GM23248 (cell line): ENCODE measurements around the gene AKR1C1. TPM values are rescaled to one million over a fixed set of nuclear protein-coding genes. Genes with fewer than 3 reads are reported as not detected.
A peak's percentile ranks its signal among the peaks of the same experiment; 100 is the strongest.
"Not testable (repeated sequence)": the region's sequence is repeated elsewhere in the genome, so short reads cannot be mapped to it uniquely, and the experiment has no call there.

Experiments used
- DNase-seq: peaks from one replicate; pipeline ENCODE4 v3.0.0-alpha.2; 2015
- H2AFZ ChIP-seq: fragments of 200-600 bp; sonication (generic); 2 replicates; pipeline ENCODE4 v1.6.1; 2016; ENCODE audit warnings: antibody characterized with exemption
- H3F3A ChIP-seq: fragments of 200-600 bp; sonication (generic); 2 replicates; pipeline ENCODE4 v1.6.1; 2016; ENCODE audit warnings: mild to moderate bottlenecking, antibody characterized with exemption, mixed run types; ENCODE audit not compliant: insufficient read depth
- H3K27ac ChIP-seq: fragments of 200-600 bp; sonication (generic); 2 replicates; pipeline ENCODE4 v1.5.1; 2016; ENCODE audit warnings: mild to moderate bottlenecking
- H3K27me3 ChIP-seq: fragments of 200-600 bp; sonication (generic); replicated peaks from 2 replicates; pipeline ENCODE4 v1.6.1; 2016; ENCODE audit warnings: mild to moderate bottlenecking; ENCODE audit not compliant: insufficient read depth
- H3K36me3 ChIP-seq: fragments of 200-600 bp; sonication (generic); 2 replicates; pipeline ENCODE4 v1.6.1; 2016; ENCODE audit warnings: low read depth, mild to moderate bottlenecking
- H3K4me1 ChIP-seq: fragments of 200-600 bp; sonication (generic); 2 replicates; pipeline ENCODE4 v1.6.1; 2016; ENCODE audit warnings: mild to moderate bottlenecking; ENCODE audit not compliant: insufficient read depth
- H3K4me2 ChIP-seq: fragments of 200-600 bp; sonication (generic); one replicate; pipeline ENCODE4 v1.6.1; 2016; ENCODE audit warnings: mild to moderate bottlenecking; ENCODE audit not compliant: unreplicated experiment
- H3K4me3 ChIP-seq: fragments of 200-600 bp; sonication (generic); 2 replicates; pipeline ENCODE4 v1.5.1; 2016; ENCODE audit warnings: mild to moderate bottlenecking
- H3K79me2 ChIP-seq: fragments of 200-600 bp; sonication (generic); 2 replicates; pipeline ENCODE4 v1.6.1; 2016; ENCODE audit warnings: mild to moderate bottlenecking; ENCODE audit not compliant: insufficient read depth
- H3K9ac ChIP-seq: fragments of 200-600 bp; sonication (generic); 2 replicates; pipeline ENCODE4 v1.6.1; 2016; ENCODE audit warnings: mild to moderate bottlenecking
- H3K9me2 ChIP-seq: fragments of 200-600 bp; sonication (generic); 2 replicates; pipeline ENCODE4 v1.6.1; 2016; ENCODE audit warnings: mixed run types, mild to moderate bottlenecking, moderate library complexity; ENCODE audit not compliant: insufficient read depth
- H3K9me3 ChIP-seq: fragments of 200-600 bp; sonication (generic); one replicate; pipeline ENCODE4 v1.6.1; 2017; ENCODE audit warnings: low read depth
- H4K20me1 ChIP-seq: fragments of 200-600 bp; sonication (generic); 2 replicates; pipeline ENCODE4 v1.6.0; 2016; ENCODE audit not compliant: insufficient read depth
- EZH2 ChIP-seq: fragments of 200-600 bp; sonication (generic); IDR thresholded peaks from 2 replicates; pipeline ENCODE4 v1.6.1; 2018; ENCODE audit warnings: antibody characterized with exemption, mild to moderate bottlenecking; ENCODE audit not compliant: insufficient read depth, poor library complexity, severe bottlenecking
- EZH2phosphoT487 ChIP-seq: fragments of 200-600 bp; sonication (generic); IDR thresholded peaks from 2 replicates; pipeline ENCODE4 v1.6.1; 2018; ENCODE audit warnings: antibody characterized with exemption, moderate library complexity, mild to moderate bottlenecking, low read depth; ENCODE audit not compliant: insufficient read depth
- WGBS, 2 experiments: methylation state at CpG; one replicate each; pipeline ENCODE4 v1.1.6; 2015 to 2017; ENCODE audit warnings: low lambda C conversion rate in 2 of 2, low coverage in 1 of 2; ENCODE audit errors: missing lambda C conversion rate in 2 of 2; 5-methylcytosine and 5-hydroxymethylcytosine counted together
- in situ Hi-C: fragments of 300-500 bp; cut with MboI; formaldehyde crosslinking; loops from 2 replicates; pipeline ENCODE4 v1.15.0; 2020
- polyA plus RNA-seq: library from polyadenylated mRNA; unstranded; fragments of >200 nt; fragmentation: Nextera tagmentation; extraction: Ambion mirVana; gene quantifications from 2 replicates; pipeline ENCODE4 v1.2.1, GENCODE V29; 2016
- total RNA-seq: library from RNA; depleted of rRNA; stranded (reverse); fragments of >200 nt; shearing (Covaris generic); gene quantifications from 2 replicates; pipeline ENCODE4 v1.2.3, GENCODE V29; 2014; rRNA removed

Gene AKR1C1
- total RNA-seq (23.8 and 39.4 TPM in 2 replicates), polyA plus RNA-seq (43.9 and 44.5 TPM in 2 replicates)

DNA sequence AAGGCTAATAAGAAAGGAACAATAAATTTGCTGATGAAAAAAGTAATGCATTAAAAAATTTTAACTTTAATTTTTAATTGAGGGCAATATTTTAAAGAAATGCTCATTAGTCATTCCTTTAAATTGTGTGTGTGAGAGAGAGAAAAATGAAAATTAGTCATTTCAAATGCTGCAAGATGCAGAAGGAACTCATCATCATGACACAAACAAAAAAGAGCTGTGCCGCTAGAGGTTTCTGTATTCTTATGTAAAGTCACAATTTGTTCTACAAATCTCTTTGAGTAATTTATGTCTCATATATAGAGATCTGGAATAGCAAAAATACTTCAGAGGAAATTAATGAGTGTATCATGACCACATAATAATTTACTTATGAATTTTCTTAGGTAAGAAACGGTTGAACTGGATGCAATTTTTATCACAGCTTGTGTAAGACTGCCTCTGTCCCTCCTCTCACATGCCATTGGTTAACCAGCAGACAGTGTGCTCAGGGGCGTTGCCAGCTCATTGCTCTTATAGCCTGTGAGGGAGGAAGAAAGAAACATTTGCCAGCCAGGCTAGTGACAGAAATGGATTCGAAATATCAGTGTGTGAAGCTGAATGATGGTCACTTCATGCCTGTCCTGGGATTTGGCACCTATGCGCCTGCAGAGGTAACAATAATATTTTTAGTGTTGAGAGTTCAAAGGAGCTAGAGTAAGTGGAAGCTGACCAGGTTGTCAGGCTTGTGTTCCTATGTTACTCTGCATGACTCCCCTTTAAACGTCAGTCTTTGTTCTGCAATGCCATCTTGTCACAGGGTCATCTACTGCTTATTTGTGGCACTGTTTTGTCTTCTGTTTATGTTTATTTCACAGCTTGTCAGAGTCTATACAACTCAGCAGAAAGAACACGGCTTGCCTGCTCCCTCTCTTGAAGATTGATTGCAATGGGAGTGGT, at the start of gene AKR1C1:
Gene AKR1C1 (plus strand): TSS at position 540 of the 939 bp plus-strand sequence. CDS start 30 bp downstream, at position 570.
- H3K9me3 ChIP-seq, in situ Hi-C loops, H3K79me2 ChIP-seq, H4K20me1 ChIP-seq, H3K36me3 ChIP-seq, H3F3A ChIP-seq, H3K27me3 ChIP-seq, H3K9me2 ChIP-seq: not testable (repeated sequence)
- peak; percentile 72 for DNase-seq
- Histone ChIP-seq H3K27ac (peak within 1 kb of the TSS; percentile 87), H3K9ac (peak within 1 kb of the TSS; percentile 79), H2AFZ (peak within 1 kb of the TSS; percentile 76), H3K4me3 (peak within 1 kb of the TSS; percentile 65), H3K4me2 (peak within 1 kb of the TSS; percentile 86), H3K4me1 (peaks cover 16% of the 10 kb centered on the region)
- WGBS, 2 experiments, result 2 to 4% methylated on average over 5 to 6 of the region's 7 CpGs

DNA sequence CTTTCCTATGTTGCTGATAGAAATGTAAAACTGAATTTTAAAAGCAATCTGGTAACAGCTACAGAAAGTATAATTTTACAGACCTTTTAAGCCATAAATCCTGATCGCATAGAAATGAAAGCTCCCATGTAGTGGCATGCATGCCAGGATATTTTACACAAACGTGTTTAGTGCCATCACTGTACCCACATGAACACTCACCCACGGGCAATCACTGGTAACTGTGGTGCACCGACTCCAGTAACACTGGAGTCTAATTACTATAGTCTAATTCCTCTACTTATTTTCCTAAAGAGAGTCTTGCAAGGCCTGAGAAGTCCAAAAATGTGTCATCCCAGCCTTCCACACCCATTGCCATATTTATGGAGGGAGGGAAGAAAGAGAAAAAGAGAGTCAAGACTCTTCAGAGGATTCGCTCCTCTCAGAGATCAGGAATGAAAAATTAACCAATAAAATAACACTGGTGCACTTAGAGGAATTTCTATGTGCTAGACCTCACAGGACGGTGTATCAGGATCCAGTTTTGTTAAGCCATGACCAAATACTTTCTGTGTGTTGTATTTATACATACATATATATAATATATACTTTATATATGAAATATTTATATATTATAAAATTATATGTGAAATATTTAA, 48.9 kb upstream of the AKR1C1 start:
- no peak overlapping the region for H3K4me2 ChIP-seq
- no peak overlapping the region for H3K9ac ChIP-seq
- WGBS, 2 experiments, result 86% methylated on average over 6 of the region's 6 CpGs
- no peaks in the 10 kb centered on the region for H3K9me2 ChIP-seq
- H3K4me3 ChIP-seq, result no peak overlapping the region
- H3K27me3 ChIP-seq, result no peaks in the 10 kb centered on the region
- no peaks in the 10 kb centered on the region for H3K9me3 ChIP-seq
- no peaks in the 10 kb centered on the region for H3K4me1 ChIP-seq
- in situ Hi-C loops, result no loop called here
- no peaks in the 10 kb centered on the region for H4K20me1 ChIP-seq
- H3F3A ChIP-seq, result no peaks in the 10 kb centered on the region
- TF ChIP-seq EZH2, result no peak
- no peak for TF ChIP-seq EZH2phosphoT487
- no peaks in the 10 kb centered on the region for H3K36me3 ChIP-seq
- H3K27ac ChIP-seq, result no peak overlapping the region
- H2AFZ ChIP-seq, result no peak overlapping the region
- no peak for DNase-seq
- H3K79me2 ChIP-seq, result no peaks in the 10 kb centered on the region

DNA sequence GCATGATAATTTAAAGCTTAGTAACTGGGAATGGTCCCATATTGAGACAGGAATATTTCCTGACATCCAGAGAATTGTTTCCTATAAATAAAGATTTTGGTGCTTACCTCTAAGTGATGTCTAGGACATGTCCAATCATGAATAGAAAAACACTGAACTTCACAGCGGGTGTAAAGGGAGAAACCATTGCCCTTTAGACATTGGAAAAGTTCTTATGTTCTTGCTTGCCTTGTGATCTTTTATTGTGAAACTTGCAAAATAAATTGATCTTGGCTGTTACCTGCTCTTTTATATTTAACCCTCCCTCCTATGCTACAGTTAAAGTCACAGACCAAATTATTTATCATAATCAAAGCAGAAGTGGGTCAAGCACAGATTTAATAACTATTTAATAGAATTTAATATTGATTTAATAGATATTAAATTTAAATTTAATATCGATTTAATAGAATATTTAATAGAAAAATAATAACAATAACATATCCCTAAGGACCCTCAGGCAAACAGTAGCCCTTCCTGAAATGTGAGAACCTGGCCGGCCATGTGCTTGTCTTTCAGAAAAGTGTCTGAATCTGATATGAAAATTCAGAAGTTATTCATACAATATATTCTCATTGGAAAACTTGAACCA, 47.0 kb upstream of the AKR1C1 start:
- in situ Hi-C loops, result no loop called here
- Histone ChIP-seq H2AFZ (no peak overlapping the region), H3F3A (no peaks in the 10 kb centered on the region), H3K4me3 (no peak overlapping the region), H3K9me3 (no peaks in the 10 kb centered on the region), H3K79me2 (no peaks in the 10 kb centered on the region), H3K27ac (no peak overlapping the region), H3K36me3 (no peaks in the 10 kb centered on the region), H3K4me1 (no peaks in the 10 kb centered on the region), H3K9me2 (no peaks in the 10 kb centered on the region), H3K4me2 (no peak overlapping the region), H4K20me1 (no peaks in the 10 kb centered on the region), H3K9ac (no peak overlapping the region), H3K27me3 (no peaks in the 10 kb centered on the region)
- no peak for TF ChIP-seq EZH2
- TF ChIP-seq EZH2phosphoT487, result no peak
- 92 to 97% methylated on average over 3 of the region's 3 CpGs for WGBS, 2 experiments
- DNase-seq, result no peak

DNA sequence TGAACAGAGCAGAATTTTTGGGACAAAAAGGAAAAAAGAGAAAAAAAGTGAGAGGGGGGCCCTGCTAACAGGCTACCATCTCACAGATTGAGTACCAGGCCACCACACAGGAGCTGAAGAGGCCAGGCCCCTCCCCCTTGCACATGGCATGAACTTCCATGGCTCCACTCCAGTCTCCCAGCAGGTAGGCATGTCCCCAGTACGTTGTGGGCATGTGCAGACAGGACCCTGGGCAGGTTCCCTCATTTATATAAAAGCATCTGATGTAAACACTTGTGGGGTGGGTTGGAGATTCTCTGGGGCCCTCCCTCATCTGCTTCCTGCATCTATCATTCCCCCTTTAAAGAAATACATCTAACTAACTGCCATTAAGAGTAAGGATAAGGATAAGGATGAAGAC, 45.0 kb upstream of the AKR1C1 start:
- no peak for DNase-seq
- Histone ChIP-seq H3K9ac (no peak overlapping the region), H3K27ac (no peak overlapping the region), H2AFZ (no peak overlapping the region), H3K4me1 (no peaks in the 10 kb centered on the region), H3K27me3 (no peaks in the 10 kb centered on the region), H3K4me2 (no peak overlapping the region), H3K36me3 (no peaks in the 10 kb centered on the region), H3K4me3 (no peak overlapping the region), H3K9me2 (no peaks in the 10 kb centered on the region), H3K79me2 (no peaks in the 10 kb centered on the region), H3F3A (no peaks in the 10 kb centered on the region), H3K9me3 (no peaks in the 10 kb centered on the region), H4K20me1 (no peaks in the 10 kb centered on the region)
- WGBS, 2 experiments, result 89 to 93% methylated on average over 1 of the region's 1 CpG
- TF ChIP-seq EZH2 (no peak), EZH2phosphoT487 (no peak)
- in situ Hi-C loops, result no loop called here

GRCh38 chr10:4924482-4924881, 38.7 kb upstream of the AKR1C1 start:
- H3K4me2 ChIP-seq, DNase-seq, H2AFZ ChIP-seq, H3K4me3 ChIP-seq, H3K79me2 ChIP-seq, H3K9me3 ChIP-seq, H3K36me3 ChIP-seq, in situ Hi-C loops, H3K9ac ChIP-seq, H3K27me3 ChIP-seq, H3K4me1 ChIP-seq, H3K27ac ChIP-seq, H4K20me1 ChIP-seq, H3F3A ChIP-seq, H3K9me2 ChIP-seq: not testable (repeated sequence)
